ENCODE measurements around the gene MMP15. TPM values are rescaled to one million over a fixed set of nuclear protein-coding genes. Genes with fewer than 3 reads are reported as not detected.

MMP15 gene
- total and polyA plus RNA-seq, 12 donors: 24.4 to 88.4 (median 58.1) TPM

GRCh38 chr16:58040945-58041627 lies 15.5 kb downstream of the MMP15 start:
- Histone ChIP-seq H3K4me3 (no peak overlapping the region), H3K27me3 (no peaks in the 10 kb centered on the region), H3K27ac (no peak overlapping the region), H3K4me1 (peaks cover 0 to 17% (median 9%) of the 10 kb centered on the region in 9 donors), H3K36me3 (peaks cover 0 to 89% (median 31%) of the 10 kb centered on the region in 9 donors), H3K9me3 (no peaks in the 10 kb centered on the region)
- ATAC-seq: no peak
- intact Hi-C loops (cut with DNase I): no loop called here
- no peak for DNase-seq
- no peak for TF ChIP-seq CTCF (IDR thresholded peaks at IDR 0.05)
- 78 to 81% methylated on average over 14 of the region's 14 CpGs for WGBS, 2 donors

DNA sequence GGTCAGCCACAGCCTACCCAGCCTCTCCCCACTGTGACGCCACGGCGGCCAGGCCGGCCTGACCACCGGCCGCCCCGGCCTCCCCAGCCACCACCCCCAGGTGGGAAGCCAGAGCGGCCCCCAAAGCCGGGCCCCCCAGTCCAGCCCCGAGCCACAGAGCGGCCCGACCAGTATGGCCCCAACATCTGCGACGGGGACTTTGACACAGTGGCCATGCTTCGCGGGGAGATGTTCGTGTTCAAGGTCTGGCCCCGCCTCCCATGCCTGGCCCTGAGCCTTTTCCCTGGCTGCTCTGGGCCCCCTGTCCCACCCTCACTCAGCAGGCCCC lies 16.0 kb downstream of the MMP15 start:
- Histone ChIP-seq H3K4me1 (peaks cover 0 to 17% (median 9%) of the 10 kb centered on the region in 9 donors), H3K27ac (no peak overlapping the region), H3K27me3 (no peaks in the 10 kb centered on the region), H3K9me3 (no peaks in the 10 kb centered on the region), H3K4me3 (no peak overlapping the region), H3K36me3 (peaks cover 0 to 89% (median 31%) of the 10 kb centered on the region in 9 donors)
- intact Hi-C loops (cut with DNase I): no loop called here
- DNase-seq (no peak), ATAC-seq (no peak)
- no peak for TF ChIP-seq CTCF (IDR thresholded peaks at IDR 0.05)
- WGBS, 2 donors: 91 to 96% methylated on average over 18 of the region's 18 CpGs

GRCh38 chr16:58042001-58042885 lies 16.7 kb downstream of the MMP15 start:
- WGBS, 2 donors: 94 to 95% methylated on average over 22 of the region's 22 CpGs

More at GRCh38 chr16:58042001-58042885, 16.7 kb downstream of the MMP15 start:
- TF ChIP-seq CTCF (IDR thresholded peaks at IDR 0.05): no peak
- peaks cover 0 to 87% (median 31%) of the 10 kb centered on the region in 9 donors for H3K36me3 ChIP-seq
- ATAC-seq (no peak), DNase-seq (no peak)
- H3K27ac ChIP-seq: no peak overlapping the region
- peaks cover 4 to 22% (median 14%) of the 10 kb centered on the region in 9 donors for H3K4me1 ChIP-seq
- intact Hi-C loops (cut with DNase I): no loop called here
- H3K27me3 ChIP-seq: no peaks in the 10 kb centered on the region
- no peaks in the 10 kb centered on the region for H3K9me3 ChIP-seq
- no peak overlapping the region for H3K4me3 ChIP-seq
